OCI-LY3 (cell line): ENCODE measurements around the gene NUBP2.

Experiments used
- H2AFZ ChIP-seq: fragments of 200-600, 300-600 bp; shearing (Covaris generic); 2 replicates; pipeline ENCODE4 v1.6.0; 2014; ENCODE audit warnings: antibody characterized with exemption, low read depth, low read length
- H3K27ac ChIP-seq: fragments of 200-600, 300-600 bp; sonication (generic); 2 replicates; pipeline ENCODE4 v1.5.1; 2014; ENCODE audit warnings: mild to moderate bottlenecking, low read length, moderate library complexity, mixed read lengths
- H3K27me3 ChIP-seq: fragments of 200-600, 300-600 bp; sonication (generic); 2 replicates; pipeline ENCODE4 v1.6.1; 2014; ENCODE audit warnings: low read depth, low read length, mixed read lengths
- H3K36me3 ChIP-seq: fragments of 200-600, 300-600 bp; sonication (generic); replicated peaks from 2 replicates; pipeline ENCODE3; 2014; ENCODE audit warnings: low read depth, low read length, mixed read lengths
- H3K4me1 ChIP-seq: fragments of 300-600, 200-600 bp; sonication (generic); 2 replicates; pipeline ENCODE4 v1.6.1; 2014; ENCODE audit warnings: low read length, mixed read lengths
- H3K4me2 ChIP-seq: fragments of 200-600, 300-600 bp; sonication (generic); 2 replicates; pipeline ENCODE4 v1.6.1; 2014; ENCODE audit warnings: low read length, mixed read lengths
- H3K4me3 ChIP-seq: fragments of 300-600, 200-600 bp; sonication (generic); 2 replicates; pipeline ENCODE4 v1.5.1; 2014; ENCODE audit warnings: antibody characterized with exemption, mild to moderate bottlenecking, low read length, moderate library complexity
- H3K79me2 ChIP-seq: fragments of 300-600, 200-600 bp; shearing (Covaris generic); 2 replicates; pipeline ENCODE4 v1.6.1; 2014; ENCODE audit warnings: mild to moderate bottlenecking, low read length, mixed read lengths
- H3K9ac ChIP-seq: fragments of 300-600, 200-600 bp; shearing (Covaris generic); 2 replicates; pipeline ENCODE4 v1.6.0; 2014; ENCODE audit warnings: mild to moderate bottlenecking, low read length, moderate library complexity
- H3K9me3 ChIP-seq: fragments of 200-600, 300-600 bp; shearing (Covaris generic); 2 replicates; pipeline ENCODE4 v1.6.1; 2014; ENCODE audit warnings: low read length, mixed read lengths; ENCODE audit not compliant: insufficient read depth
- H4K20me1 ChIP-seq: fragments of 200-600, 300-600 bp; sonication (generic); 2 replicates; pipeline ENCODE4 v1.6.1; 2016; ENCODE audit warnings: low read length, mixed read lengths; ENCODE audit not compliant: insufficient read depth
- CTCF ChIP-seq: fragments of 200-600, 300-600 bp; sonication (generic); IDR thresholded peaks from 2 replicates; pipeline ENCODE4 v1.5.1; 2014; ENCODE audit warnings: antibody characterized with exemption, low read length, low read depth
- EZH2phosphoT487 ChIP-seq: fragments of 200-600 bp; shearing (Covaris generic); IDR thresholded peaks from 2 replicates; pipeline ENCODE4 v1.6.1; 2018; ENCODE audit warnings: antibody characterized with exemption, mixed run types, low read depth

The NUBP2 gene

GRCh38 chr16:1826691-1827573, 44.2 kb downstream of the NUBP2 start, which contains the start of the genes FAHD1 and HAGH:
TSS of gene FAHD1 (plus strand) at chr16:1827206. CDS start at chr16:1827239, 33 bp downstream.
TSS of gene HAGH (minus strand) at chr16:1826825. CDS start at chr16:1826787, 38 bp downstream.
- Histone ChIP-seq H2AFZ (peak within 1 kb of the TSS; percentile 90), H3K36me3 (peaks cover 3% of the 10 kb centered on the region)
- no peak for TF ChIP-seq CTCF

DNA sequence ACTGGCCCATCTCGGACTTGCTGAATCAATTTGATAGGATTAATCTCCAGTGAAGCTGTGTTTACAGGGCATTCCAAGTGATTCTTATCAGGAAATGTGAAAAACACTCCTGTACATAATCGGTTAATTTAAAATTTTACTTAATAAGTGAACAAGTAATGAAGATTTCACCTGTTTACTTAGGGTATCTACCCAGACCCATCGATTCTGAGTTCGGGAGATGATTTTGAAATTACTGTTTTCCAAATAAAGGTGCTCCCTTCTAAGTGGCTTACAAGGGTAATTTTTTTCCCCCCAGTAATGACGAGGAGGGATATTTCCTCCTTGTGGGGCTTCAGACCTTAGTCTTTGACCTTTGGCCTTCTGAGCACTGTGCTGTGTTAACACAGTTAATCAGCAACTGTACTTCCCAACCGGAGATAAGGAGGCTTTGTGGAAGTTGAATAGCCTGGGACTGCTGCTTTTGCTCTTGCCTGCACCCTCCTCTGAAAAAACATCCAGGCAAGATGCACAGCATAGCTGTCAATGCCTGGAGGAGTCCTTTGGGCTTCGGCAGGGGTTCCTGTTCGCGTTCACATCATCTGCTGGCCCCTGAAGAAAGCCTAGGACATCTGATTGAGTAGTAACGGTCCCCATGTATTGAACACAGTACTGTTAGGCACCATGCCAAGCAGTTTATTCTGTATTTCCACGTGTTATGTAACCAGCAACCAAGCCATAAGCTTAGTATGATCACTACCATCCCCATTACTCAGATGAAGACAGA, 46.1 kb downstream of the NUBP2 start:
- no peak overlapping the region for H3K9ac ChIP-seq
- no peak overlapping the region for H2AFZ ChIP-seq
- peaks cover 20% of the 10 kb centered on the region for H3K4me1 ChIP-seq
- peaks cover 35% of the 10 kb centered on the region for H3K79me2 ChIP-seq
- H3K36me3 ChIP-seq: peaks cover 3% of the 10 kb centered on the region
- H3K4me3 ChIP-seq: no peak overlapping the region
- no peaks in the 10 kb centered on the region for H4K20me1 ChIP-seq
- no peak overlapping the region for H3K4me2 ChIP-seq
- no peaks in the 10 kb centered on the region for H3K9me3 ChIP-seq
- H3K27ac ChIP-seq: no peak overlapping the region
- H3K27me3 ChIP-seq: no peaks in the 10 kb centered on the region
- TF ChIP-seq EZH2phosphoT487 (no peak), CTCF (no peak)

More at GRCh38 chr16:1826691-1827573, 44.2 kb downstream of the NUBP2 start, which contains the start of the genes FAHD1 and HAGH:
- peak within 1 kb of the TSS; percentile 81 for H3K9ac ChIP-seq
- peak within 1 kb of the TSS; percentile 96 for H3K4me2 ChIP-seq
- H3K4me1 ChIP-seq: peaks cover 20% of the 10 kb centered on the region
- H3K27me3 ChIP-seq: no peaks in the 10 kb centered on the region
- H3K27ac ChIP-seq: peak within 1 kb of the TSS; percentile 49
- no peaks in the 10 kb centered on the region for H3K9me3 ChIP-seq
- H4K20me1 ChIP-seq: no peaks in the 10 kb centered on the region
- H3K79me2 ChIP-seq: peaks cover 35% of the 10 kb centered on the region
- H3K4me3 ChIP-seq: peak within 1 kb of the TSS; percentile 97

DNA sequence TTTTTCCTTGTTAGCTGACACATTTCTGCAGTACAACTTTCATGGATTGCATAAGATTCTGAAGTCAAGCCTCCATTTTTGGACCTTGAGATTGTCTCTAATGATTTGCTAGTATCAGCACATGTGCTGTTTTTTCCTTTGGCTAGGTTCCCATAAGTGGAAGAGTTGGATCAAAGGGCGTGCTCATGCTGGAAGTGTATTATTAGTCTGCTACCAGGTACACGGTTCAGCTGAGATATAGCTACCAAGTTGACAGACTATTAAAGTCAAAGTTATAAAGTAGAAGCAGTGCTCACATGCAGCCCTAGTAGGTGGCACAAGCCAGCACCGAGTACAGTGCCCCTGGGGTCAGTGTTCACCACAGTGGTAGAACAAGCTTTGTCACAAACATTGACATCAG, 47.5 kb downstream of the NUBP2 start:
- no peaks in the 10 kb centered on the region for H3K27me3 ChIP-seq
- H3K79me2 ChIP-seq: peaks cover 34% of the 10 kb centered on the region
- H3K9ac ChIP-seq: no peak overlapping the region
- no peak overlapping the region for H3K27ac ChIP-seq
- peaks cover 3% of the 10 kb centered on the region for H3K36me3 ChIP-seq
- peaks cover 15% of the 10 kb centered on the region for H3K4me1 ChIP-seq
- TF ChIP-seq CTCF (no peak), EZH2phosphoT487 (no peak)
- H4K20me1 ChIP-seq: no peaks in the 10 kb centered on the region
- H2AFZ ChIP-seq: no peak overlapping the region
- H3K4me3 ChIP-seq: no peak overlapping the region
- no peaks in the 10 kb centered on the region for H3K9me3 ChIP-seq
- no peak overlapping the region for H3K4me2 ChIP-seq
